ENCODE measurements around the gene TTLL6. TPM values are rescaled to one million over a fixed set of nuclear protein-coding genes. Genes with fewer than 3 reads are reported as not detected.

Gene TTLL6
- total RNA-seq, 1 experiment from 2014 or later: 3.4 TPM

GRCh38 chr17:48749621-48750553 lies 67.1 kb downstream of the TTLL6 start:
- Mint-ChIP-seq H3K27ac (no peak overlapping the region), H3K27me3 (ENCODE audit: low read depth) (peaks cover 100% of the 10 kb centered on the region), H3K4me3 (no peak overlapping the region), H3K36me3 (0 out of 2 replicates have a peak, but pooled peaks cover 4% of the 10 kb centered on the region), H3K9me3 (no peaks in the 10 kb centered on the region), H3K4me1 (peaks cover 43% of the 10 kb centered on the region)
- POLR2A ChIA-PET: interaction anchor here (0.8 kb wide), 1 partner anchor 27 kb away, joined by 3 read pairs; the partner anchor contains the start of gene PRAC2
- CTCF ChIA-PET: interaction anchor here (0.8 to 3.9 kb wide), 7 partner anchors 25 to 134 kb away, joined by 3 to 25 read pairs (median 6); partner anchors contain the start of gene PRAC2
- DNase-seq (ENCODE audit: low spot score) (no peak), ATAC-seq (peak; percentile 18)
- TF ChIP-seq IRF1 (CRISPR knock-in tag; IDR thresholded peaks at IDR 0.05): no peak
- no peak for TF ChIP-seq PRRX2 (CRISPR knock-in tag; IDR thresholded peaks at IDR 0.05)
- no peak for TF ChIP-seq RORB (CRISPR knock-in tag; IDR thresholded peaks at IDR 0.05)

GRCh38 chr17:48748718-48749566 lies 68.1 kb downstream of the TTLL6 start:
- H3K36me3 Mint-ChIP-seq: 0 out of 2 replicates have a peak, but pooled peaks cover 4% of the 10 kb centered on the region
- DNase-seq (ENCODE audit: low spot score) (no peak), ATAC-seq (no peak)
- peaks cover 41% of the 10 kb centered on the region for H3K4me1 Mint-ChIP-seq
- ChIA-PET CTCF (interaction anchor here (1.0 to 1.6 kb wide), 5 partner anchors 24 to 112 kb away, joined by 4 to 7 read pairs (median 6); no protein-coding TSS in a partner anchor), POLR2A (interaction anchor here (0.8 kb wide), 1 partner anchor 26 kb away, joined by 3 read pairs; the partner anchor contains the start of gene PRAC2)
- TF ChIP-seq SOX15 (CRISPR knock-in tag; IDR thresholded peaks at IDR 0.05) (no peak), MAX (CRISPR knock-in tag; IDR thresholded peaks at IDR 0.05) (no peak), ETV6 (CRISPR knock-in tag; IDR thresholded peaks at IDR 0.05) (no peak), TP53 (CRISPR knock-in tag; IDR thresholded peaks at IDR 0.05) (no peak), ZNF138 (CRISPR knock-in tag; conservative IDR thresholded peaks at IDR 0.05) (no peak), NR3C1 (CRISPR knock-in tag; conservative IDR thresholded peaks at IDR 0.05; ENCODE audit: low read depth) (no peak), ZNF317 (CRISPR knock-in tag; IDR thresholded peaks at IDR 0.05; ENCODE audit: borderline replicate concordance, low read depth) (no peak), NR2C2 (CRISPR knock-in tag; IDR thresholded peaks at IDR 0.05) (no peak), RELA (CRISPR knock-in tag; IDR thresholded peaks at IDR 0.05; ENCODE audit: borderline replicate concordance) (no peak), E2F4 (CRISPR knock-in tag; IDR thresholded peaks at IDR 0.05; ENCODE audit: borderline replicate concordance, low read depth) (no peak)
- H3K4me3 Mint-ChIP-seq: no peak overlapping the region
- peaks cover 100% of the 10 kb centered on the region for H3K27me3 Mint-ChIP-seq (ENCODE audit: low read depth)
- H3K9me3 Mint-ChIP-seq: no peaks in the 10 kb centered on the region
- H3K27ac Mint-ChIP-seq: no peak overlapping the region

- peaks cover 34% of the 10 kb centered on the region for H3K4me1 Mint-ChIP-seq
- POLR2A ChIA-PET: no interaction called here
- DNase-seq (ENCODE audit: low spot score) (peak; percentile 60), ATAC-seq (peak; percentile 15)
- no peak overlapping the region for H3K27ac Mint-ChIP-seq
- H3K9me3 Mint-ChIP-seq: no peaks in the 10 kb centered on the region
- H3K36me3 Mint-ChIP-seq: 0 out of 2 replicates have a peak, but pooled peaks cover 4% of the 10 kb centered on the region
- H3K4me3 Mint-ChIP-seq: peak overlapping the region; percentile 47
- peaks cover 100% of the 10 kb centered on the region for H3K27me3 Mint-ChIP-seq (ENCODE audit: low read depth)
- CTCF ChIA-PET: interaction anchor here (1.0 to 1.6 kb wide), 5 partner anchors 23 to 111 kb away, joined by 3 to 5 read pairs (median 4); no protein-coding TSS in a partner anchor
- TF ChIP-seq MYBL2 (CRISPR knock-in tag; IDR thresholded peaks at IDR 0.05): no peak
- TF ChIP-seq PRDM15 (CRISPR knock-in tag; IDR thresholded peaks at IDR 0.05): no peak
- no peak for TF ChIP-seq NR1H2 (CRISPR knock-in tag; IDR thresholded peaks at IDR 0.05)
- no peak for TF ChIP-seq ESRRA (CRISPR knock-in tag; IDR thresholded peaks at IDR 0.05; ENCODE audit: borderline replicate concordance)
- no peak for TF ChIP-seq NR2C2 (CRISPR knock-in tag; IDR thresholded peaks at IDR 0.05)
- no peak for TF ChIP-seq ZNF263 (CRISPR knock-in tag; IDR thresholded peaks at IDR 0.05; ENCODE audit: low read depth)
- no peak for TF ChIP-seq SOX15 (CRISPR knock-in tag; IDR thresholded peaks at IDR 0.05)
- no peak for TF ChIP-seq NFE2L1 (CRISPR knock-in tag; IDR thresholded peaks at IDR 0.05)
- no peak for TF ChIP-seq USF2 (CRISPR knock-in tag; IDR thresholded peaks at IDR 0.05)
Observed at GRCh38 chr17:48747445-48748363, 69.3 kb downstream of the TTLL6 start.

All from WTC11 (cell line).